ENCODE results near the gene PTPN14.
"Not testable (repeated sequence)": the region's sequence is repeated elsewhere in the genome, so short reads cannot be mapped to it uniquely, and the experiment has no call there.

The PTPN14 gene

GRCh38 chr1:214541206-214541605 is 10.2 kb downstream of the PTPN14 start:
- Histone ChIP-seq H3K27me3 (ENCODE audit: insufficient read depth, low read length) (no peaks in the 10 kb centered on the region), H3K27ac (ENCODE audit: low read depth, low read length) (no peak overlapping the region), H3K4me1 (ENCODE audit: control insufficient read depth, insufficient read depth, low read length, unreplicated experiment) (peaks cover 40% of the 10 kb centered on the region), H3K79me2 (ENCODE audit: control insufficient read depth, insufficient read depth, low read length, unreplicated experiment) (peaks cover 97% of the 10 kb centered on the region), H3K36me3 (ENCODE audit: insufficient read depth, low read length) (0 out of 2 replicates have a peak, but pooled peaks cover 2% of the 10 kb centered on the region), H2AFZ (ENCODE audit: low read length, unreplicated experiment) (no peak overlapping the region), H3K4me3 (ENCODE audit: low read depth, low read length) (no peak overlapping the region)

- Histone ChIP-seq H3K27me3 (ENCODE audit: insufficient read depth, low read length) (no peaks in the 10 kb centered on the region), H3K36me3 (ENCODE audit: insufficient read depth, low read length) (no peaks in the 10 kb centered on the region), H3K4me1 (ENCODE audit: control insufficient read depth, insufficient read depth, low read length, unreplicated experiment) (peaks cover 37% of the 10 kb centered on the region), H3K4me3 (ENCODE audit: low read depth, low read length) (no peak overlapping the region), H3K27ac (ENCODE audit: low read depth, low read length) (no peak overlapping the region), H2AFZ (ENCODE audit: low read length, unreplicated experiment) (no peak overlapping the region), H3K79me2 (ENCODE audit: control insufficient read depth, insufficient read depth, low read length, unreplicated experiment) (peaks cover 97% of the 10 kb centered on the region)
Observed at GRCh38 chr1:214540324-214540723, 11.1 kb downstream of the PTPN14 start.

- peaks cover 86% of the 10 kb centered on the region for H3K79me2 ChIP-seq (ENCODE audit: control insufficient read depth, insufficient read depth, low read length, unreplicated experiment)
- no peak overlapping the region for H2AFZ ChIP-seq (ENCODE audit: low read length, unreplicated experiment)
- H3K27me3 ChIP-seq (ENCODE audit: insufficient read depth, low read length): no peaks in the 10 kb centered on the region
- peaks cover 36% of the 10 kb centered on the region for H3K4me1 ChIP-seq (ENCODE audit: control insufficient read depth, insufficient read depth, low read length, unreplicated experiment)
- no peaks in the 10 kb centered on the region for H3K36me3 ChIP-seq (ENCODE audit: insufficient read depth, low read length)
- H3K4me3 ChIP-seq (ENCODE audit: low read depth, low read length): no peak overlapping the region
- no peak overlapping the region for H3K27ac ChIP-seq (ENCODE audit: low read depth, low read length)
Observed at GRCh38 chr1:214538496-214538895, 12.9 kb downstream of the PTPN14 start.

GRCh38 chr1:214537872-214538473 is 13.4 kb downstream of the PTPN14 start:
- H3K27me3 ChIP-seq (ENCODE audit: insufficient read depth, low read length): no peaks in the 10 kb centered on the region
- no peak overlapping the region for H2AFZ ChIP-seq (ENCODE audit: low read length, unreplicated experiment)
- H3K79me2 ChIP-seq (ENCODE audit: control insufficient read depth, insufficient read depth, low read length, unreplicated experiment): peaks cover 81% of the 10 kb centered on the region
- H3K4me1 ChIP-seq (ENCODE audit: control insufficient read depth, insufficient read depth, low read length, unreplicated experiment): peaks cover 35% of the 10 kb centered on the region
- no peaks in the 10 kb centered on the region for H3K36me3 ChIP-seq (ENCODE audit: insufficient read depth, low read length)
- no peak overlapping the region for H3K27ac ChIP-seq (ENCODE audit: low read depth, low read length)
- H3K4me3 ChIP-seq (ENCODE audit: low read depth, low read length): no peak overlapping the region

- H3K79me2 ChIP-seq (ENCODE audit: control insufficient read depth, insufficient read depth, low read length, unreplicated experiment): peaks cover 81% of the 10 kb centered on the region
- H2AFZ ChIP-seq (ENCODE audit: low read length, unreplicated experiment): no peak overlapping the region
- H3K27ac ChIP-seq (ENCODE audit: low read depth, low read length): no peak overlapping the region
- no peaks in the 10 kb centered on the region for H3K27me3 ChIP-seq (ENCODE audit: insufficient read depth, low read length)
- H3K4me3 ChIP-seq (ENCODE audit: low read depth, low read length): no peak overlapping the region
- H3K36me3 ChIP-seq (ENCODE audit: insufficient read depth, low read length): peaks cover under 1% of the 10 kb centered on the region; the same call in 1 of the 2 replicates
- H3K4me1 ChIP-seq (ENCODE audit: control insufficient read depth, insufficient read depth, low read length, unreplicated experiment): peaks cover 29% of the 10 kb centered on the region
Observed at GRCh38 chr1:214537219-214537618, 14.2 kb downstream of the PTPN14 start.

GRCh38 chr1:214532070-214532469 is 19.3 kb downstream of the PTPN14 start:
- Histone ChIP-seq H3K79me2 (ENCODE audit: control insufficient read depth, insufficient read depth, low read length, unreplicated experiment) (peaks cover 76% of the 10 kb centered on the region), H2AFZ (ENCODE audit: low read length, unreplicated experiment) (no peak overlapping the region), H3K27me3 (ENCODE audit: insufficient read depth, low read length) (no peaks in the 10 kb centered on the region)

GRCh38 chr1:214525535-214526019 is 25.8 kb downstream of the PTPN14 start:
- no peaks in the 10 kb centered on the region for H3K27me3 ChIP-seq (ENCODE audit: insufficient read depth, low read length)
- peaks cover 90% of the 10 kb centered on the region for H3K79me2 ChIP-seq (ENCODE audit: control insufficient read depth, insufficient read depth, low read length, unreplicated experiment)
- H3K36me3 ChIP-seq (ENCODE audit: insufficient read depth, low read length): no peaks in the 10 kb centered on the region
- peaks cover 38% of the 10 kb centered on the region for H3K4me1 ChIP-seq (ENCODE audit: control insufficient read depth, insufficient read depth, low read length, unreplicated experiment)
- no peak overlapping the region for H2AFZ ChIP-seq (ENCODE audit: low read length, unreplicated experiment)
- peak overlapping the region; percentile 46; the same call in 1 of the 2 replicates for H3K27ac ChIP-seq (ENCODE audit: low read depth, low read length)
- no peak overlapping the region for H3K4me3 ChIP-seq (ENCODE audit: low read depth, low read length)

More at GRCh38 chr1:214532070-214532469, 19.3 kb downstream of the PTPN14 start:
- Histone ChIP-seq H3K4me1 (ENCODE audit: control insufficient read depth, insufficient read depth, low read length, unreplicated experiment) (peaks cover 7% of the 10 kb centered on the region), H3K27ac (ENCODE audit: low read depth, low read length) (no peak overlapping the region), H3K4me3 (ENCODE audit: low read depth, low read length) (no peak overlapping the region), H3K36me3 (ENCODE audit: insufficient read depth, low read length) (peaks cover 9% of the 10 kb centered on the region; the same call in 1 of the 2 replicates)

GRCh38 chr1:214524824-214525223 is 26.6 kb downstream of the PTPN14 start:
- H3K4me1 ChIP-seq (ENCODE audit: control insufficient read depth, insufficient read depth, low read length, unreplicated experiment): peaks cover 40% of the 10 kb centered on the region
- H3K27ac ChIP-seq (ENCODE audit: low read depth, low read length): peak overlapping the region; percentile 46; the same call in 1 of the 2 replicates
- H3K4me3 ChIP-seq (ENCODE audit: low read depth, low read length): peak overlapping the region; percentile 37; the same call in 1 of the 2 replicates

GRCh38 chr1:214523124-214523824 is 28.1 kb downstream of the PTPN14 start:
- peaks cover 94% of the 10 kb centered on the region for H3K79me2 ChIP-seq (ENCODE audit: control insufficient read depth, insufficient read depth, low read length, unreplicated experiment)
- no peaks in the 10 kb centered on the region for H3K36me3 ChIP-seq (ENCODE audit: insufficient read depth, low read length)
- no peak overlapping the region for H3K4me3 ChIP-seq (ENCODE audit: low read depth, low read length)
- H3K27me3 ChIP-seq (ENCODE audit: insufficient read depth, low read length): no peaks in the 10 kb centered on the region
- no peak overlapping the region for H2AFZ ChIP-seq (ENCODE audit: low read length, unreplicated experiment)
- no peak overlapping the region for H3K27ac ChIP-seq (ENCODE audit: low read depth, low read length)
- H3K4me1 ChIP-seq (ENCODE audit: control insufficient read depth, insufficient read depth, low read length, unreplicated experiment): peaks cover 53% of the 10 kb centered on the region

More at GRCh38 chr1:214524824-214525223, 26.6 kb downstream of the PTPN14 start:
- no peaks in the 10 kb centered on the region for H3K36me3 ChIP-seq (ENCODE audit: insufficient read depth, low read length)
- peaks cover 90% of the 10 kb centered on the region for H3K79me2 ChIP-seq (ENCODE audit: control insufficient read depth, insufficient read depth, low read length, unreplicated experiment)
- H2AFZ ChIP-seq (ENCODE audit: low read length, unreplicated experiment): no peak overlapping the region
- H3K27me3 ChIP-seq (ENCODE audit: insufficient read depth, low read length): no peaks in the 10 kb centered on the region

- Histone ChIP-seq H3K4me1 (ENCODE audit: control insufficient read depth, insufficient read depth, low read length, unreplicated experiment) (peaks cover 55% of the 10 kb centered on the region), H3K79me2 (ENCODE audit: control insufficient read depth, insufficient read depth, low read length, unreplicated experiment) (peaks cover 95% of the 10 kb centered on the region)
- not testable (repeated sequence) for H2AFZ ChIP-seq (ENCODE audit: low read length, unreplicated experiment); H3K36me3 ChIP-seq (ENCODE audit: insufficient read depth, low read length); H3K27ac ChIP-seq (ENCODE audit: low read depth, low read length); H3K4me3 ChIP-seq (ENCODE audit: low read depth, low read length); H3K27me3 ChIP-seq (ENCODE audit: insufficient read depth, low read length)
Observed at GRCh38 chr1:214521458-214521857, 29.9 kb downstream of the PTPN14 start.

All from ACC112 (cell line).